HG02943 (cell line): ENCODE data around the gene ZFPM1.

Experiments
- ATAC-seq: cut with Tn5 transposase; IDR thresholded peaks from one replicate; pipeline ENCODE4 v1.9.1; 2021; ENCODE audit warnings: mild to moderate bottlenecking, low read depth, moderate library complexity; ENCODE audit not compliant: unreplicated experiment

Gene ZFPM1

GRCh38 chr16:88553739-88554138 is 100.7 kb downstream of the ZFPM1 start:
- ATAC-seq = no peak

GRCh38 chr16:88554711-88555264 is 101.7 kb downstream of the ZFPM1 start:
- ATAC-seq = no peak

- ATAC-seq = no peak
Observed at GRCh38 chr16:88556294-88556988, 103.4 kb downstream of the ZFPM1 start.

- ATAC-seq = no peak
Observed at GRCh38 chr16:88558457-88559442, 105.7 kb downstream of the ZFPM1 start.

GRCh38 chr16:88560714-88561484 is 107.8 kb downstream of the ZFPM1 start:
- ATAC-seq = no peak

- ATAC-seq = no peak
Observed at GRCh38 chr16:88561485-88562359, 108.6 kb downstream of the ZFPM1 start.

GRCh38 chr16:88566158-88566557 is 113.1 kb downstream of the ZFPM1 start:
- ATAC-seq = no peak

- ATAC-seq = no peak
Observed at GRCh38 chr16:88568710-88569613, 115.9 kb downstream of the ZFPM1 start.

GRCh38 chr16:88569614-88569984 is 116.5 kb downstream of the ZFPM1 start:
- ATAC-seq = peak; percentile 18

- ATAC-seq = peak; percentile 66
Observed at GRCh38 chr16:88569985-88570690, 117.1 kb downstream of the ZFPM1 start, which contains the start of gene ZC3H18. ZC3H18 (plus strand) TSS chr16:88570403; CDS start chr16:88577124, 6,721 bp downstream.

- no peak for ATAC-seq
Observed at GRCh38 chr16:88570691-88571092, 117.6 kb downstream of the ZFPM1 start.

GRCh38 chr16:88575251-88575650 is 122.2 kb downstream of the ZFPM1 start:
- ATAC-seq = no peak

GRCh38 chr16:88576307-88576706 is 123.2 kb downstream of the ZFPM1 start:
- no peak for ATAC-seq

- ATAC-seq = no peak
Observed at GRCh38 chr16:88577166-88577565, 124.1 kb downstream of the ZFPM1 start.

- ATAC-seq = no peak
Observed at GRCh38 chr16:88578446-88579313, 125.6 kb downstream of the ZFPM1 start.

- ATAC-seq = no peak
Observed at GRCh38 chr16:88580371-88580770, 127.3 kb downstream of the ZFPM1 start.

GRCh38 chr16:88581033-88581432 is 128.0 kb downstream of the ZFPM1 start:
- no peak for ATAC-seq
